SU-DHL-6 (cell line): ENCODE data around the gene OXNAD1.

Experiments
- H2AFZ ChIP-seq: fragments of 200-600 bp; sonication (generic); 2 replicates; pipeline ENCODE4 v1.6.1; 2014; ENCODE audit warnings: low read depth, mild to moderate bottlenecking, moderate library complexity, mixed read lengths, antibody characterized with exemption, low read length; ENCODE audit not compliant: severe bottlenecking
- H3F3A ChIP-seq: fragments of 200-600 bp; shearing (Covaris generic); 2 replicates; pipeline ENCODE4 v1.6.0; 2016; ENCODE audit warnings: antibody characterized with exemption, mild to moderate bottlenecking; ENCODE audit not compliant: insufficient read depth
- H3K27ac ChIP-seq: fragments of 200-600 bp; sonication (generic); 2 replicates; pipeline ENCODE4 v1.5.1; 2016; ENCODE audit warnings: low read depth, mild to moderate bottlenecking, low read length, moderate library complexity, mixed read lengths
- H3K27me3 ChIP-seq: fragments of 200-600 bp; sonication (generic), shearing (Covaris generic); 2 replicates; pipeline ENCODE4 v1.6.0; 2014; ENCODE audit warnings: mild to moderate bottlenecking, low read length
- H3K36me3 ChIP-seq: fragments of 200-600 bp; sonication (generic); 2 replicates; pipeline ENCODE4 v1.6.1; 2014; ENCODE audit warnings: mild to moderate bottlenecking, low read length, mixed read lengths
- H3K4me2 ChIP-seq: fragments of 300-600, 200-600 bp; shearing (Covaris generic), sonication (generic); 2 replicates; pipeline ENCODE4 v1.6.0; 2014; ENCODE audit warnings: low read length, low read depth, mild to moderate bottlenecking; ENCODE audit not compliant: poor library complexity, severe bottlenecking
- H3K4me3 ChIP-seq: fragments of 200-600 bp; sonication (generic); 2 replicates; pipeline ENCODE4 v1.5.1; 2014; ENCODE audit warnings: antibody characterized with exemption, low read length, mild to moderate bottlenecking, mixed read lengths; ENCODE audit not compliant: insufficient read depth, poor library complexity, severe bottlenecking
- H3K79me2 ChIP-seq: fragments of 200-600 bp; sonication (generic); 2 replicates; pipeline ENCODE4 v1.6.1; 2014; ENCODE audit warnings: mild to moderate bottlenecking, low read length, moderate library complexity; ENCODE audit not compliant: insufficient read depth
- H3K9ac ChIP-seq: fragments of 200-600 bp; sonication (generic); 2 replicates; pipeline ENCODE4 v1.7.0; 2014; ENCODE audit warnings: mild to moderate bottlenecking, low read length
- H3K9me2 ChIP-seq: fragments of 200-600 bp; sonication (generic); replicated peaks from 2 replicates; pipeline ENCODE4 v1.6.1; 2014; ENCODE audit warnings: low read length; ENCODE audit not compliant: insufficient read depth
- H3K9me3 ChIP-seq: fragments of 200-600 bp; sonication (generic); 2 replicates; pipeline ENCODE4 v1.6.1; 2014; ENCODE audit warnings: low read length, mixed read lengths; ENCODE audit not compliant: insufficient read depth
- H4K20me1 ChIP-seq: fragments of 200-600 bp; sonication (generic); 2 replicates; pipeline ENCODE4 v1.6.1; 2014; ENCODE audit warnings: low read depth, mild to moderate bottlenecking, antibody characterized with exemption, low read length, moderate library complexity, mixed read lengths
- CTCF ChIP-seq: fragments of 200-600 bp; sonication (generic); IDR thresholded peaks from one replicate; pipeline ENCODE4 v1.5.1; 2017; ENCODE audit warnings: antibody characterized with exemption, mild to moderate bottlenecking, low read length, moderate library complexity; ENCODE audit not compliant: insufficient read depth, poor library complexity, severe bottlenecking
- EZH2phosphoT487 ChIP-seq: fragments of 200-600 bp; sonication (generic), shearing (Covaris generic); conservative IDR thresholded peaks from 2 replicates; pipeline ENCODE4 v1.6.1; 2018; ENCODE audit warnings: mild to moderate bottlenecking, antibody characterized with exemption, low read length, moderate library complexity, mixed read lengths

OXNAD1 gene

DNA sequence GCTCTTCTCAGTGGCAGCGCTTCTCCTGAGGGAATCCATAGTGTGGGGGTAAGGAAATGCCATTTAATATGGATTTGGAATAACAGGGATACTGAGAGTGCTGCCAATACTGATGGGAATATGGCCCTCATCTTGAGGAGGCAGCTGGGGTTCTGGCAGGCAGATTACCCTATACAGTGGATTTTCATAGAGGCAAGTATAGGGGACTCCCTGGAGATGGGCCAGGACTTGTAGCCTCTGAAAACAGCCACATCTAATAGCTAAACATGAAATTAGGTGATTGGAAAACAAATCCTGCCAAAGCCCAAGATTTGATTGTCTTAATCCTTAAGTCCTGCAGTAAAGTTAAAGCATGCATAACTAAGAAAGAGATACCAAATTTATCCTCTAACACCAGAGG is 31.2 kb upstream of the OXNAD1 start:
- Histone ChIP-seq H3K4me3 (no peak overlapping the region), H3K9ac (no peak overlapping the region), H3F3A (no peaks in the 10 kb centered on the region)

GRCh38 chr3:16234281-16234680 is 30.7 kb upstream of the OXNAD1 start:
- Histone ChIP-seq H4K20me1 (no peaks in the 10 kb centered on the region), H3K4me3 (no peak overlapping the region), H2AFZ (no peak overlapping the region), H3K9ac (no peak overlapping the region), H3K4me2 (no peak overlapping the region), H3K79me2 (no peaks in the 10 kb centered on the region), H3K9me3 (no peaks in the 10 kb centered on the region), H3K27me3 (no peaks in the 10 kb centered on the region), H3F3A (no peaks in the 10 kb centered on the region), H3K27ac (no peak overlapping the region), H3K36me3 (no peaks in the 10 kb centered on the region), H3K9me2 (no peaks in the 10 kb centered on the region)
- no peak for TF ChIP-seq EZH2phosphoT487
- no peak for TF ChIP-seq CTCF

More for the DNA sequence above, 31.2 kb upstream of the OXNAD1 start:
- no peaks in the 10 kb centered on the region for H3K79me2 ChIP-seq
- H3K9me2 ChIP-seq = no peaks in the 10 kb centered on the region
- H2AFZ ChIP-seq = no peak overlapping the region
- no peaks in the 10 kb centered on the region for H4K20me1 ChIP-seq
- H3K27me3 ChIP-seq = no peaks in the 10 kb centered on the region
- H3K4me2 ChIP-seq = no peak overlapping the region
- no peak overlapping the region for H3K27ac ChIP-seq
- H3K9me3 ChIP-seq = no peaks in the 10 kb centered on the region
- TF ChIP-seq EZH2phosphoT487 = no peak
- TF ChIP-seq CTCF = no peak
- H3K36me3 ChIP-seq = no peaks in the 10 kb centered on the region

GRCh38 chr3:16236030-16236639 is 28.9 kb upstream of the OXNAD1 start:
- H3K9me3 ChIP-seq = no peaks in the 10 kb centered on the region
- no peaks in the 10 kb centered on the region for H3K27me3 ChIP-seq
- no peak overlapping the region for H3K27ac ChIP-seq
- H3K36me3 ChIP-seq = no peaks in the 10 kb centered on the region
- TF ChIP-seq EZH2phosphoT487 (no peak), CTCF (no peak)
- H3F3A ChIP-seq = no peaks in the 10 kb centered on the region
- H3K4me3 ChIP-seq = no peak overlapping the region
- no peak overlapping the region for H3K4me2 ChIP-seq
- no peak overlapping the region for H2AFZ ChIP-seq
- no peaks in the 10 kb centered on the region for H3K9me2 ChIP-seq
- H4K20me1 ChIP-seq = no peaks in the 10 kb centered on the region
- H3K79me2 ChIP-seq = no peaks in the 10 kb centered on the region
- H3K9ac ChIP-seq = no peak overlapping the region
